Sigmoid colon (tissue), 7 donors: ENCODE data around the gene ARHGEF19. TPM values are rescaled to one million over a fixed set of nuclear protein-coding genes. Genes with fewer than 3 reads are reported as not detected.
A peak's percentile ranks its signal among the peaks of the same experiment; 100 is the strongest.
"Not testable (repeated sequence)": the region's sequence is repeated elsewhere in the genome, so short reads cannot be mapped to it uniquely, and the experiment has no call there.

Experiments used
- DNase-seq: peaks from one replicate; pipeline ENCODE4 v3.0.0-alpha.2; 2019
- H3K27ac ChIP-seq, 4 donors: fragments of 200-600 bp; sonication (generic); one replicate each; pipeline ENCODE4 v1.5.1; 2016 to 2019; ENCODE audit warnings: mild to moderate bottlenecking in 1 of 4
- H3K27me3 ChIP-seq, 3 donors: fragments of 200-600 bp; sonication (generic); one replicate each; pipeline ENCODE4 v1.5.1; 2019; ENCODE audit warnings: mild to moderate bottlenecking in 1 of 3
- H3K36me3 ChIP-seq, 4 donors: fragments of 200-600 bp; sonication (generic); one replicate each; pipeline ENCODE4 v1.5.1; 2016 to 2019
- H3K4me1 ChIP-seq, 4 donors: fragments of 200-600 bp; sonication (generic); one replicate each; pipeline ENCODE4 v1.5.1; 2017 to 2019
- H3K4me3 ChIP-seq, 4 donors: fragments of 200-600 bp; sonication (generic); one replicate each; pipeline ENCODE4 v1.5.1; 2017 to 2019; ENCODE audit warnings: mild to moderate bottlenecking in 2 of 4, moderate library complexity in 1 of 4
- H3K9me3 ChIP-seq, 4 donors: fragments of 200-600 bp in 3 of 4; sonication (generic) in 3 of 4; one replicate each; pipeline versions ENCODE4 v1.5.1 to v1.6.1; 2013 to 2019
- CTCF ChIP-seq, 4 experiments: fragments of 450-650 bp in 3 of 4; fragments of 200-600 bp in 1 of 4; IDR thresholded peaks; one replicate each; pipeline ENCODE4 v1.5.1; 2016 to 2019; ENCODE audit warnings: antibody characterized with exemption in 4 of 4, mild to moderate bottlenecking in 3 of 4, moderate library complexity in 2 of 4
- EP300 ChIP-seq, 4 donors: sonication (generic); formaldehyde crosslinking; IDR thresholded peaks; one replicate each; pipeline ENCODE4 v1.6.1; 2017; ENCODE audit warnings: antibody characterized with exemption in 4 of 4
- POLR2A ChIP-seq, 2 donors: fragments of 450-650 bp; IDR thresholded peaks; one replicate each; pipeline ENCODE4 v1.6.1; 2016; ENCODE audit warnings: antibody characterized with exemption in 2 of 2, mild to moderate bottlenecking in 2 of 2, moderate library complexity in 2 of 2
- POLR2AphosphoS5 ChIP-seq, 4 donors: sonication (generic); formaldehyde crosslinking; IDR thresholded peaks; one replicate each; pipeline ENCODE4 v1.6.1; 2017; ENCODE audit warnings: antibody characterized with exemption in 4 of 4
- WGBS, 2 donors: extraction: QIAGEN DNeasy Blood & Tissue Kit; methylation state at CpG; one replicate each; pipeline ENCODE4 v1.1.7; 2013; 5-methylcytosine and 5-hydroxymethylcytosine counted together
- intact Hi-C: fragments of 100-400 bp; cut with DNase I; formaldehyde crosslinking; loops from one replicate; pipeline ENCODE4 v1.15.1; 2023
- polyA plus RNA-seq, 3 donors: library from polyadenylated mRNA; stranded (reverse); fragments of 200-250 nt; gene quantifications; one replicate each; pipeline ENCODE4 v1.2.3, GENCODE V29; 2013
- total RNA-seq, 4 donors: library from RNA; depleted of rRNA; stranded (reverse); fragments of >200 nt; gene quantifications; one replicate each; pipeline ENCODE4 v1.1.0, GENCODE V29; 2016
- donor health status: healthy with polysubstance abuse.
- donor health status: Bipolar disorder and iron deficiency.
- donor health status: healthy.

ARHGEF19 gene
- total and polyA plus RNA-seq, 7 donors, result 2.5 to 10.8 (median 4.0) TPM; not detected in 1

- no peak for TF ChIP-seq POLR2A (IDR thresholded peaks at IDR 0.05)
- TF ChIP-seq POLR2AphosphoS5 (IDR thresholded peaks at IDR 0.05), result no peak
- no peak for TF ChIP-seq EP300 (IDR thresholded peaks at IDR 0.05)
- TF ChIP-seq CTCF (IDR thresholded peaks at IDR 0.05), result no peak
Observed at GRCh38 chr1:16167331-16168143, 44.9 kb downstream of the ARHGEF19 start.

GRCh38 chr1:16166117-16166516 lies 46.3 kb downstream of the ARHGEF19 start:
- WGBS, 2 donors, result 46 to 48% methylated on average over 2 of the region's 2 CpGs
- DNase-seq, result no peak
- intact Hi-C loops, result no loop called here
- Histone ChIP-seq H3K9me3 (no peaks in the 10 kb centered on the region), H3K4me1 (peaks cover 0 to 21% (median 19%) of the 10 kb centered on the region in 4 donors), H3K27me3 (no peaks in the 10 kb centered on the region), H3K4me3 (no peak overlapping the region), H3K27ac (no peak overlapping the region), H3K36me3 (no peaks in the 10 kb centered on the region)
- TF ChIP-seq EP300 (IDR thresholded peaks at IDR 0.05) (no peak), POLR2A (IDR thresholded peaks at IDR 0.05) (no peak), CTCF (IDR thresholded peaks at IDR 0.05) (no peak), POLR2AphosphoS5 (IDR thresholded peaks at IDR 0.05) (no peak)

More at GRCh38 chr1:16167331-16168143, 44.9 kb downstream of the ARHGEF19 start:
- H3K4me1 ChIP-seq, result peaks cover 0 to 21% (median 19%) of the 10 kb centered on the region in 4 donors
- H3K27me3 ChIP-seq, result no peaks in the 10 kb centered on the region
- H3K27ac ChIP-seq, result peak overlapping the region in 1 of 4 donors; percentile 35
- H3K4me3 ChIP-seq, result peak overlapping the region; percentile 29 to 54 (median 48)
- no peaks in the 10 kb centered on the region for H3K9me3 ChIP-seq
- no peaks in the 10 kb centered on the region for H3K36me3 ChIP-seq
- WGBS, 2 donors, result 3 to 7% methylated on average over 60 of the region's 60 CpGs
- no peak for DNase-seq
- intact Hi-C loops, result no loop called here

- no peak overlapping the region for H3K4me3 ChIP-seq
- H3K27ac ChIP-seq, result no peak overlapping the region
- intact Hi-C loops, result no loop called here
- H3K9me3 ChIP-seq, result no peaks in the 10 kb centered on the region
- H3K4me1 ChIP-seq, result peaks cover 0 to 21% (median 19%) of the 10 kb centered on the region in 4 donors
- WGBS, 2 donors, result 49 to 69% methylated on average over 7 of the region's 7 CpGs
- H3K36me3 ChIP-seq, result no peaks in the 10 kb centered on the region
- no peaks in the 10 kb centered on the region for H3K27me3 ChIP-seq
- no peak for DNase-seq
- TF ChIP-seq POLR2A (IDR thresholded peaks at IDR 0.05), result no peak
Observed at GRCh38 chr1:16165548-16165947, 46.9 kb downstream of the ARHGEF19 start.

- peaks cover 0 to 21% (median 19%) of the 10 kb centered on the region in 4 donors for H3K4me1 ChIP-seq
- intact Hi-C loops, result no loop called here
- WGBS, 2 donors, result 42 to 61% methylated on average over 5 of the region's 5 CpGs
- H3K9me3 ChIP-seq, result no peaks in the 10 kb centered on the region
- no peaks in the 10 kb centered on the region for H3K27me3 ChIP-seq
- TF ChIP-seq POLR2AphosphoS5 (IDR thresholded peaks at IDR 0.05), result no peak
- no peak for TF ChIP-seq CTCF (IDR thresholded peaks at IDR 0.05)
- no peak for TF ChIP-seq EP300 (IDR thresholded peaks at IDR 0.05)
- TF ChIP-seq POLR2A (IDR thresholded peaks at IDR 0.05), result no peak
- no peak for DNase-seq
- no peak overlapping the region for H3K4me3 ChIP-seq
- peak overlapping the region in 1 of 4 donors; percentile 45 for H3K27ac ChIP-seq
- no peaks in the 10 kb centered on the region for H3K36me3 ChIP-seq
Observed at GRCh38 chr1:16165073-16165364, 47.4 kb downstream of the ARHGEF19 start.

GRCh38 chr1:16164213-16165072 lies 48.0 kb downstream of the ARHGEF19 start:
- intact Hi-C loops, result no loop called here
- H3K4me1 ChIP-seq, result peaks cover 0 to 21% (median 19%) of the 10 kb centered on the region in 4 donors
- TF ChIP-seq EP300 (IDR thresholded peaks at IDR 0.05) (peak in 1 of 4 donors; percentile 32), POLR2AphosphoS5 (IDR thresholded peaks at IDR 0.05) (peak in 2 of 4 donors; percentile 20 to 65), POLR2A (IDR thresholded peaks at IDR 0.05) (no peak)
- no peaks in the 10 kb centered on the region for H3K9me3 ChIP-seq
- H3K27me3 ChIP-seq, result no peaks in the 10 kb centered on the region
- H3K36me3 ChIP-seq, result no peaks in the 10 kb centered on the region
- H3K27ac ChIP-seq, result peak overlapping the region in 1 of 4 donors; percentile 45
- DNase-seq, result no peak
- WGBS, 2 donors, result 49 to 66% methylated on average over 17 of the region's 17 CpGs
- no peak overlapping the region for H3K4me3 ChIP-seq

GRCh38 chr1:16163608-16164212 lies 48.7 kb downstream of the ARHGEF19 start:
- H3K27me3 ChIP-seq, H3K9me3 ChIP-seq, H3K4me3 ChIP-seq, H3K36me3 ChIP-seq, DNase-seq, intact Hi-C loops: not testable (repeated sequence)
- WGBS, 2 donors, result 84 to 85% methylated on average over 12 of the region's 12 CpGs
- Histone ChIP-seq H3K27ac (peak overlapping the region in 1 of 4 donors; percentile 45), H3K4me1 (peaks cover 0 to 21% (median 19%) of the 10 kb centered on the region in 4 donors)
